GM19025 (cell line): ENCODE measurements around the gene COLEC12.
"Not testable (repeated sequence)": the region's sequence is repeated elsewhere in the genome, so short reads cannot be mapped to it uniquely, and the experiment has no call there.

Experiments used
- ATAC-seq: cut with Tn5 transposase; IDR thresholded peaks from one replicate; pipeline ENCODE4 v1.9.1; 2021; ENCODE audit warnings: mild to moderate bottlenecking, low read depth, moderate library complexity; ENCODE audit not compliant: unreplicated experiment

COLEC12 gene

GRCh38 chr18:415617-416612 is 84.6 kb downstream of the COLEC12 start:
- ATAC-seq = no peak

- ATAC-seq = no peak
Measured at GRCh38 chr18:415047-415446, 85.5 kb downstream of the COLEC12 start.

GRCh38 chr18:413233-413632 is 87.3 kb downstream of the COLEC12 start:
- ATAC-seq = no peak

GRCh38 chr18:410047-410455 is 90.5 kb downstream of the COLEC12 start:
- no peak for ATAC-seq

GRCh38 chr18:408367-408766 is 92.1 kb downstream of the COLEC12 start:
- ATAC-seq = no peak

- no peak for ATAC-seq
Measured at GRCh38 chr18:407626-408224, 92.8 kb downstream of the COLEC12 start.

- ATAC-seq = no peak
Measured at GRCh38 chr18:407191-407590, 93.3 kb downstream of the COLEC12 start.

GRCh38 chr18:406677-407076 is 93.8 kb downstream of the COLEC12 start:
- no peak for ATAC-seq

- not testable (repeated sequence) for ATAC-seq
Measured at GRCh38 chr18:405006-405405, 95.5 kb downstream of the COLEC12 start.

GRCh38 chr18:404061-404636 is 96.4 kb downstream of the COLEC12 start:
- no peak for ATAC-seq

GRCh38 chr18:402129-402528 is 98.4 kb downstream of the COLEC12 start:
- no peak for ATAC-seq

GRCh38 chr18:400456-400855 is 100.0 kb downstream of the COLEC12 start:
- no peak for ATAC-seq

- no peak for ATAC-seq
Measured at GRCh38 chr18:399631-400135, 100.8 kb downstream of the COLEC12 start.

GRCh38 chr18:398935-399630 is 101.4 kb downstream of the COLEC12 start:
- no peak for ATAC-seq

- ATAC-seq = no peak
Measured at GRCh38 chr18:396556-396955, 103.9 kb downstream of the COLEC12 start.

GRCh38 chr18:396251-396555 is 104.3 kb downstream of the COLEC12 start:
- ATAC-seq = no peak

GRCh38 chr18:395456-396250 is 104.8 kb downstream of the COLEC12 start:
- no peak for ATAC-seq

- ATAC-seq = no peak
Measured at GRCh38 chr18:394987-395362, 105.5 kb downstream of the COLEC12 start.

- ATAC-seq = no peak
Measured at GRCh38 chr18:394262-394986, 106.1 kb downstream of the COLEC12 start.
